Astrocyte (in vitro differentiated cells and primary cell): Measurements from ENCODE around the gene RPS6KA3. TPM values are rescaled to one million over a fixed set of nuclear protein-coding genes. Genes with fewer than 3 reads are reported as not detected.
A peak's percentile ranks its signal among the peaks of the same experiment; 100 is the strongest.

ENCODE experiments used
- DNase-seq: peaks from one replicate; pipeline ENCODE4 v3.0.0-alpha.2; 2010; ENCODE audit warnings: low read depth
- FAIRE-seq: peaks from 2 replicates; lab custom pipeline; 2011; peaks lifted over from hg19 to GRCh38; lab: Jason Lieb, UNC
- H2AFZ ChIP-seq: 2 replicates; pipeline ENCODE4 v1.6.0; 2012; ENCODE audit warnings: low read depth, low read length, inconsistent platforms
- H3K27ac ChIP-seq: 2 replicates; pipeline ENCODE4 v1.5.1; 2011; ENCODE audit warnings: low read depth, low read length, inconsistent platforms
- H3K27me3 ChIP-seq: 2 replicates; pipeline ENCODE4 v1.6.0; 2011; ENCODE audit warnings: low read length, inconsistent platforms; ENCODE audit not compliant: insufficient read depth
- H3K36me3 ChIP-seq: 2 replicates; pipeline ENCODE4 v1.5.1; 2011; ENCODE audit warnings: low read length, inconsistent platforms; ENCODE audit not compliant: insufficient read depth
- H3K4me1 ChIP-seq: 2 replicates; pipeline ENCODE4 v1.5.1; 2011; ENCODE audit warnings: low read length, inconsistent platforms; ENCODE audit not compliant: insufficient read depth
- H3K4me2 ChIP-seq: 2 replicates; pipeline ENCODE4 v1.6.0; 2012; ENCODE audit warnings: low read length, inconsistent platforms
- H3K4me3 ChIP-seq: 2 replicates; pipeline ENCODE4 v1.5.1; 2011; ENCODE audit warnings: low read depth, mild to moderate bottlenecking, low read length, inconsistent platforms; ENCODE audit not compliant: insufficient read depth
- H3K79me2 ChIP-seq: 2 replicates; pipeline ENCODE4 v1.6.0; 2012; ENCODE audit warnings: mild to moderate bottlenecking, low read length, inconsistent platforms; ENCODE audit not compliant: insufficient read depth
- H3K9ac ChIP-seq: 2 replicates; pipeline ENCODE4 v1.6.0; 2012; ENCODE audit warnings: mild to moderate bottlenecking, low read length, inconsistent platforms
- H3K9me3 ChIP-seq: 2 replicates; pipeline ENCODE4 v1.5.1; 2012; ENCODE audit warnings: low read depth, mild to moderate bottlenecking, low read length, inconsistent platforms; ENCODE audit not compliant: insufficient read depth
- H4K20me1 ChIP-seq: 2 replicates; pipeline ENCODE4 v1.6.0; 2012; ENCODE audit warnings: low read length, inconsistent platforms; ENCODE audit not compliant: insufficient read depth
- H3K27ac Mint-ChIP-seq: one replicate; pipeline ENCODE4 v1.8.0; 2021; ENCODE audit warnings: mild to moderate bottlenecking, mixed read lengths; ENCODE audit not compliant: unreplicated experiment
- H3K27me3 Mint-ChIP-seq: one replicate; pipeline ENCODE4 v1.8.0; 2021; ENCODE audit warnings: low read depth, mixed read lengths; ENCODE audit not compliant: unreplicated experiment
- H3K36me3 Mint-ChIP-seq: one replicate; pipeline ENCODE4 v1.8.0; 2021; ENCODE audit warnings: low read depth, mixed read lengths; ENCODE audit not compliant: unreplicated experiment
- H3K4me1 Mint-ChIP-seq: one replicate; pipeline ENCODE4 v1.8.0; 2021; ENCODE audit warnings: low read depth, mixed read lengths; ENCODE audit not compliant: unreplicated experiment
- H3K4me3 Mint-ChIP-seq: one replicate; pipeline ENCODE4 v1.8.0; 2021; ENCODE audit warnings: mild to moderate bottlenecking, moderate library complexity, mixed read lengths; ENCODE audit not compliant: unreplicated experiment
- H3K9me3 Mint-ChIP-seq: one replicate; pipeline ENCODE4 v1.8.0; 2021; ENCODE audit warnings: mild to moderate bottlenecking, mixed read lengths; ENCODE audit not compliant: unreplicated experiment
- EZH2 ChIP-seq: IDR thresholded peaks from 2 replicates; pipeline ENCODE4 v1.6.1; 2012; ENCODE audit warnings: mild to moderate bottlenecking, low read length, inconsistent platforms; ENCODE audit not compliant: insufficient read depth
- total RNA-seq: library from RNA; stranded (reverse); gene quantifications from 2 replicates; pipeline ENCODE4 v1.2.1, GENCODE V29; 2021
- TF ChIP-seq, protein P1 (sequence below): IDR thresholded peaks from 2 replicates; pipeline ENCODE4 v1.5.1; 2011; ENCODE audit warnings: low read depth, mild to moderate bottlenecking, inconsistent platforms, low read length, moderate library complexity; ENCODE audit not compliant: insufficient read depth

Gene RPS6KA3
- total RNA-seq, 1 donor from 2014 or later: 34.3 TPM

DNA sequence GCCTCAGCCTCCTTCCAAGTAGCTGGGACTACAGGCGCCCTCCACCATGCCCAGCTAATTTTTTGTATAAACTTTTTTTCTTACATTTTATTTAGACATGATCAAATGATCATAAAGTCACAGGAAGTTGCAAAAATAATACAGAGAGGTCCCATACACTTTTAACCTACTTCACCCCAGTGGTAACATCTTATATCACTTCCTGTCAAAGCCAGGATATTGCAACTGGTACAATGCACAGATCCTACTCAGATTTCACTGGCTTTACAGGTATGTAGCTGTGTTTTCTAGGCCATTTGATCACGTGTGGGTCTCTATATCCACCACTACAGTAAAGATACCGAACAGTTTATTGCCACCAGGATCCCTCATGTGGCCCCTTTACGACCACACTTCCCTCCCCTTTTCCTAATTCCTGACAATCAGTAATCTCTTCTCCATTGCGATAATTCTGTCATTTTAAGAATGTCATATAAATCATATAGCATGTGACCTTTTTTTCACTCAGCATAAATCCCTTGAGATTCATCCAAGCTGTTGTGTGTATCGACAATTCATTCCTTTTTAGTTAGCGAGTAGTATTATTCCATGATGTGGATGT is 18.0 kb downstream of the RPS6KA3 start:
- Mint-ChIP-seq H3K4me3 (no peak overlapping the region), H3K27ac (no peak overlapping the region), H3K36me3 (no peaks in the 10 kb centered on the region), H3K9me3 (no peaks in the 10 kb centered on the region), H3K27me3 (no peaks in the 10 kb centered on the region), H3K4me1 (no peaks in the 10 kb centered on the region)
- Histone ChIP-seq H4K20me1 (peaks cover 17% of the 10 kb centered on the region), H3K4me3 (no peak overlapping the region), H3K27me3 (no peaks in the 10 kb centered on the region), H3K79me2 (peaks cover 52% of the 10 kb centered on the region), H3K36me3 (no peaks in the 10 kb centered on the region), H3K9ac (no peak overlapping the region), H3K27ac (no peak overlapping the region), H3K4me2 (no peak overlapping the region), H2AFZ (no peak overlapping the region), H3K4me1 (no peaks in the 10 kb centered on the region), H3K9me3 (no peaks in the 10 kb centered on the region)
- TF ChIP-seq EZH2: no peak
- TF ChIP-seq, protein P1, sequence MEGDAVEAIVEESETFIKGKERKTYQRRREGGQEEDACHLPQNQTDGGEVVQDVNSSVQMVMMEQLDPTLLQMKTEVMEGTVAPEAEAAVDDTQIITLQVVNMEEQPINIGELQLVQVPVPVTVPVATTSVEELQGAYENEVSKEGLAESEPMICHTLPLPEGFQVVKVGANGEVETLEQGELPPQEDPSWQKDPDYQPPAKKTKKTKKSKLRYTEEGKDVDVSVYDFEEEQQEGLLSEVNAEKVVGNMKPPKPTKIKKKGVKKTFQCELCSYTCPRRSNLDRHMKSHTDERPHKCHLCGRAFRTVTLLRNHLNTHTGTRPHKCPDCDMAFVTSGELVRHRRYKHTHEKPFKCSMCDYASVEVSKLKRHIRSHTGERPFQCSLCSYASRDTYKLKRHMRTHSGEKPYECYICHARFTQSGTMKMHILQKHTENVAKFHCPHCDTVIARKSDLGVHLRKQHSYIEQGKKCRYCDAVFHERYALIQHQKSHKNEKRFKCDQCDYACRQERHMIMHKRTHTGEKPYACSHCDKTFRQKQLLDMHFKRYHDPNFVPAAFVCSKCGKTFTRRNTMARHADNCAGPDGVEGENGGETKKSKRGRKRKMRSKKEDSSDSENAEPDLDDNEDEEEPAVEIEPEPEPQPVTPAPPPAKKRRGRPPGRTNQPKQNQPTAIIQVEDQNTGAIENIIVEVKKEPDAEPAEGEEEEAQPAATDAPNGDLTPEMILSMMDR: no peak
- no peak for DNase-seq
- peak; percentile 56 for FAIRE-seq

DNA sequence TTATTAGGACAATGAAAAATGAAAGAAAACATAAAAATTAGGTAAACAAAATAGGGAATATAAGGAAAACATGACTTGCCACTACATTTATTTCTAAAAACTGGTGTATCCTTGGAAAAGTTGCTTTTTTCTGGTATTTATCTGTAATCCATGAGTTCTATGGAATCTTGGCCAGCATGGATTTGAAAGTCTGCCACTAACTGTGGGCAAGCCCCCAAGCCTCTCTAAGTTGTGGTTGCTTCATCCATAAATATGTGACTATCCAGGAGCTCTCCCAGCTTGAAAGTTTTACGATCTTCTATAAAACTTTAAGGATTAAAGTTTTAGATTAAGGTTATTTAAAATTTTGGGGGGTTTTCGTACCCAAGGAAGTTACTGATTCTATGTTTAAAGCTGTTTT is 21.8 kb downstream of the RPS6KA3 start:
- Histone ChIP-seq H3K4me2 (no peak overlapping the region), H3K36me3 (no peaks in the 10 kb centered on the region), H3K27ac (no peak overlapping the region), H3K79me2 (peaks cover 54% of the 10 kb centered on the region), H3K4me1 (no peaks in the 10 kb centered on the region), H3K9ac (no peak overlapping the region), H2AFZ (no peak overlapping the region), H3K4me3 (no peak overlapping the region), H4K20me1 (peaks cover 4% of the 10 kb centered on the region), H3K27me3 (no peaks in the 10 kb centered on the region), H3K9me3 (no peaks in the 10 kb centered on the region)
- no peaks in the 10 kb centered on the region for H3K9me3 Mint-ChIP-seq
- TF ChIP-seq EZH2: no peak
- TF ChIP-seq, protein P1: no peak
- DNase-seq (peak; percentile 41), FAIRE-seq (no peak)
- no peaks in the 10 kb centered on the region for H3K27me3 Mint-ChIP-seq
- no peaks in the 10 kb centered on the region for H3K36me3 Mint-ChIP-seq
- H3K4me1 Mint-ChIP-seq: no peaks in the 10 kb centered on the region
- no peak overlapping the region for H3K27ac Mint-ChIP-seq
- H3K4me3 Mint-ChIP-seq: no peak overlapping the region

DNA sequence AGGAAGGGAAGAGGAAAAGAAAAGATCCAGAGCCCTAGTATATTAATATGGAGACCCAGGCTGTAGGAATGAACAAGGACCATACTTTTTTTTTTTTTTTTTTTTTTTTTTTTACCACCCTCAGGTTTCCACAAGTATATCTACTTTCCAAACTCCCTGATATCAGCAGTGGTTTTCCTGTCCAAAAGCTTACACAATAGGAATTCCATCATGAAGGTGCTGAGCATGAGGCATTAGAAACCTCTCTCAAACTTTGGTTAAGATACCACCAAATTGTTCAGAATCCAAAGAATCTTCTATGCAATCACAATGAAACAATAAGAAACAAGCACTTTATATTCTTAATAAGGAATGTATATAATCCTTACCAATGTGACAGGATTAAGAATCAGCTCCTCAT is 26.5 kb downstream of the RPS6KA3 start:
- peak; percentile 43 for DNase-seq
- no peaks in the 10 kb centered on the region for H3K36me3 ChIP-seq
- H3K79me2 ChIP-seq: peaks cover 49% of the 10 kb centered on the region
- H2AFZ ChIP-seq: no peak overlapping the region
- H3K4me1 ChIP-seq: peaks cover 2% of the 10 kb centered on the region
- no peaks in the 10 kb centered on the region for H3K27me3 Mint-ChIP-seq
- H3K9ac ChIP-seq: no peak overlapping the region
- no peak overlapping the region for H3K27ac Mint-ChIP-seq
- H3K9me3 ChIP-seq: no peaks in the 10 kb centered on the region
- H3K4me2 ChIP-seq: no peak overlapping the region
- peaks cover 8% of the 10 kb centered on the region for H3K4me1 Mint-ChIP-seq
- H3K9me3 Mint-ChIP-seq: no peaks in the 10 kb centered on the region
- no peaks in the 10 kb centered on the region for H3K27me3 ChIP-seq
- no peaks in the 10 kb centered on the region for H4K20me1 ChIP-seq
- H3K4me3 ChIP-seq: no peak overlapping the region
- H3K4me3 Mint-ChIP-seq: no peak overlapping the region
- no peak overlapping the region for H3K27ac ChIP-seq
- H3K36me3 Mint-ChIP-seq: no peaks in the 10 kb centered on the region
- FAIRE-seq: no peak
- TF ChIP-seq, protein P1: no peak
- TF ChIP-seq EZH2: no peak
